H1 (cell line): ENCODE results near the gene TRIM73. TPM values are rescaled to one million over a fixed set of nuclear protein-coding genes. Genes with fewer than 3 reads are reported as not detected.
"Not testable (repeated sequence)": the region's sequence is repeated elsewhere in the genome, so short reads cannot be mapped to it uniquely, and the experiment has no call there.

Experiments
- CTCF ChIA-PET: fragments of 300-600 bp; sonication (Branson Sonifier 250); formaldehyde crosslinking; loops from one replicate; lab custom pipeline; 2021; ENCODE audit not compliant: partially characterized antibody; lab: Charles Lee
- POLR2A ChIA-PET: fragments of 300-600 bp; sonication (Branson Sonifier 250); formaldehyde crosslinking; loops from one replicate; lab custom pipeline; 2021; ENCODE audit warnings: inconsistent platforms; ENCODE audit not compliant: partially characterized antibody; lab: Charles Lee
- DNase-seq, 2 experiments: peaks; one replicate each; pipeline versions ENCODE4 v3.0.0 to v3.0.0-alpha.2; 2010 to 2022; ENCODE audit warnings: low spot score in 2 of 2, low read depth in 1 of 2, mixed read lengths in 1 of 2
- FAIRE-seq: peaks from 2 replicates; lab custom pipeline; 2011; peaks lifted over from hg19 to GRCh38; lab: Jason Lieb, UNC
- H2AFZ ChIP-seq: 2 replicates; pipeline ENCODE4 v1.8.1; 2012; ENCODE audit warnings: low read length, inconsistent platforms
- H2AK5ac ChIP-seq: 2 replicates; pipeline ENCODE4 v1.6.1; 2013; ENCODE audit warnings: low read depth, low read length
- H2BK120ac ChIP-seq: replicated peaks from 2 replicates; pipeline ENCODE3; 2013; ENCODE audit warnings: low read depth, low read length, inconsistent platforms
- H2BK12ac ChIP-seq: 2 replicates; pipeline ENCODE4 v1.6.1; 2013; ENCODE audit warnings: low read depth, low read length
- H2BK15ac ChIP-seq: 2 replicates; pipeline ENCODE4 v1.6.1; 2013; ENCODE audit warnings: low read length
- H2BK20ac ChIP-seq: 2 replicates; pipeline ENCODE4 v1.6.1; 2013; ENCODE audit warnings: low read length
- H2BK5ac ChIP-seq: 2 replicates; pipeline ENCODE4 v1.6.1; 2013; ENCODE audit warnings: low read depth, low read length
- H3K14ac ChIP-seq: 2 replicates; pipeline ENCODE4 v1.6.1; 2013; ENCODE audit warnings: inconsistent platforms; ENCODE audit not compliant: insufficient read length
- H3K18ac ChIP-seq: 2 replicates; pipeline ENCODE4 v1.6.1; 2013; ENCODE audit warnings: low read length; ENCODE audit errors: extremely low read depth
- H3K23ac ChIP-seq: 2 replicates; pipeline ENCODE4 v1.6.1; 2013; ENCODE audit warnings: inconsistent platforms; ENCODE audit not compliant: insufficient read length
- H3K23me2 ChIP-seq: 2 replicates; pipeline ENCODE4 v1.6.1; 2013; ENCODE audit warnings: low read depth, low read length
- H3K27ac ChIP-seq: 2 replicates; pipeline ENCODE4 v1.6.1; 2011; ENCODE audit warnings: low read depth, low read length, inconsistent platforms
- H3K27me3 ChIP-seq, 4 experiments: replicated peaks in 1 of 4; 1 replicate in 1 of 4; 2 replicates in 3 of 4; pipeline versions ENCODE4 v1.6.1 to v1.8.1; 2011 to 2013; ENCODE audit warnings: low read length in 3 of 4, mild to moderate bottlenecking in 3 of 4, inconsistent platforms in 2 of 4, mixed read lengths in 2 of 4, moderate library complexity in 1 of 4; ENCODE audit not compliant: control insufficient read depth in 3 of 4, insufficient read depth in 3 of 4; ENCODE audit errors: extremely low read depth in 1 of 4
- H3K36me3 ChIP-seq, 4 experiments: 2 replicates each; pipeline versions ENCODE4 v1.6.1 to v1.8.1; 2011 to 2013; ENCODE audit warnings: mild to moderate bottlenecking in 4 of 4, low read length in 3 of 4, moderate library complexity in 2 of 4, control low read depth in 1 of 4, inconsistent platforms in 1 of 4; ENCODE audit not compliant: insufficient read depth in 4 of 4, control insufficient read depth in 2 of 4
- H3K4ac ChIP-seq: replicated peaks from 2 replicates; pipeline ENCODE3; 2013; ENCODE audit warnings: low read length, low read depth, mixed read lengths, inconsistent platforms; ENCODE audit not compliant: insufficient read length
- H3K4me1 ChIP-seq, 4 experiments: replicated peaks in 1 of 4; 1 replicate in 1 of 4; 2 replicates in 3 of 4; pipeline versions ENCODE4 v1.6.1 to v1.8.1; 2011 to 2013; ENCODE audit warnings: low read length in 3 of 4, inconsistent platforms in 2 of 4, mixed read lengths in 1 of 4; ENCODE audit not compliant: insufficient read depth in 4 of 4, control insufficient read depth in 3 of 4
- H3K4me2 ChIP-seq, 2 experiments: 2 replicates each; pipeline versions ENCODE4 v1.6.1 to v1.8.1; 2011 to 2013; ENCODE audit warnings: low read depth in 2 of 2, low read length in 2 of 2, control low read depth in 1 of 2, inconsistent platforms in 1 of 2, mild to moderate bottlenecking in 1 of 2; ENCODE audit not compliant: insufficient read depth in 1 of 2
- H3K4me3 ChIP-seq, 4 experiments: fragments of 200-600, 300-600 bp in 1 of 4; sonication (generic), shearing (Covaris generic), sonication (Bioruptor Twin) in 1 of 4; 2 replicates each; pipeline versions ENCODE4 v1.5.1 to v1.8.1; 2011 to 2016; ENCODE audit warnings: low read length in 4 of 4, low read depth in 3 of 4, control low read depth in 2 of 4, inconsistent platforms in 2 of 4, mild to moderate bottlenecking in 2 of 4, mixed read lengths in 1 of 4, moderate library complexity in 1 of 4; ENCODE audit not compliant: insufficient read depth in 2 of 4; ENCODE audit errors: extremely low read depth in 1 of 4
- H3K56ac ChIP-seq: replicated peaks from 2 replicates; pipeline ENCODE3; 2013; ENCODE audit warnings: low read depth, mild to moderate bottlenecking, mixed read lengths, low read length, inconsistent platforms; ENCODE audit not compliant: insufficient read length
- H3K79me1 ChIP-seq: 2 replicates; pipeline ENCODE4 v1.6.1; 2013; ENCODE audit warnings: low read depth, low read length, control low read depth
- H3K79me2 ChIP-seq, 2 experiments: 2 replicates each; pipeline versions ENCODE4 v1.6.1 to v1.8.1; 2012 to 2013; ENCODE audit warnings: low read length in 2 of 2, mild to moderate bottlenecking in 2 of 2, inconsistent platforms in 1 of 2; ENCODE audit not compliant: insufficient read depth in 2 of 2, control insufficient read depth in 1 of 2
- H3K9ac ChIP-seq, 4 experiments: replicated peaks in 1 of 4; 1 replicate in 1 of 4; 2 replicates in 3 of 4; pipeline versions ENCODE4 v1.6.1 to v1.8.1; 2011 to 2013; ENCODE audit warnings: low read depth in 3 of 4, low read length in 3 of 4, control low read depth in 2 of 4, mild to moderate bottlenecking in 2 of 4, moderate library complexity in 2 of 4, inconsistent platforms in 1 of 4; ENCODE audit errors: extremely low read depth in 1 of 4
- H3K9me3 ChIP-seq, 2 experiments: 2 replicates each; pipeline versions ENCODE4 v1.6.1 to v1.8.1; 2012 to 2013; ENCODE audit warnings: mild to moderate bottlenecking in 2 of 2, moderate library complexity in 2 of 2, control low read depth in 1 of 2, inconsistent platforms in 1 of 2, low read depth in 1 of 2, low read length in 1 of 2, mixed read lengths in 1 of 2; ENCODE audit not compliant: insufficient read depth in 2 of 2
- H4K20me1 ChIP-seq, 2 experiments: replicated peaks in 1 of 2; 2 replicates each; pipeline versions ENCODE3 to v1.8.1; 2011 to 2013; ENCODE audit warnings: inconsistent platforms in 2 of 2, low read length in 2 of 2, mild to moderate bottlenecking in 1 of 2; ENCODE audit not compliant: insufficient read depth in 2 of 2, control insufficient read depth in 1 of 2
- H4K5ac ChIP-seq: 2 replicates; pipeline ENCODE4 v1.6.1; 2013; ENCODE audit warnings: low read length, low read depth, mixed read lengths, inconsistent platforms; ENCODE audit not compliant: insufficient read length
- H4K8ac ChIP-seq: 2 replicates; pipeline ENCODE4 v1.8.0; 2013; ENCODE audit warnings: mild to moderate bottlenecking, moderate library complexity, low read length, inconsistent platforms; ENCODE audit not compliant: insufficient read depth; ENCODE audit errors: extremely low read depth
- H4K91ac ChIP-seq: replicated peaks from 2 replicates; pipeline ENCODE3; 2013; ENCODE audit warnings: low read length, mixed read lengths, inconsistent platforms; ENCODE audit not compliant: insufficient read length
- WGBS, 2 experiments: shearing (Covaris generic) in 1 of 2; methylation state at CpG; one replicate each; pipeline versions ENCODE4 v1.1.6 to v1.1.7; 2013 to 2015; ENCODE audit warnings: low lambda C conversion rate in 2 of 2, mixed read lengths in 2 of 2, inconsistent platforms in 1 of 2, low coverage in 1 of 2, missing lambda C conversion rate in 1 of 2; ENCODE audit not compliant: insufficient replicate concordance in 2 of 2, insufficient coverage in 1 of 2, insufficient read length in 1 of 2; ENCODE audit errors: extremely low coverage in 1 of 2, missing lambda C conversion rate in 1 of 2; 5-methylcytosine and 5-hydroxymethylcytosine counted together
- polyA plus RNA-seq, 7 experiments: library from polyadenylated mRNA; depleted of rRNA in 3 of 7; stranded (reverse) in 5 of 7; unstranded in 2 of 7; fragments of >200 nt in 5 of 7; fragments of 200-250 nt in 2 of 7; gene quantifications; 1 replicate in 5 of 7; 2 replicates in 1 of 7; 4 replicates in 1 of 7; pipeline versions ENCODE4 v1.2.1 to v1.2.3, GENCODE V29; 2011 to 2013; ENCODE audit warnings: missing spikeins in 2 of 7, mixed read lengths in 2 of 7
- total RNA-seq: library from RNA; stranded (reverse); fragmentation: NEBNext Ultra II Directional; extraction: Animal tissue kit (Norgen Biotek cat#: 25700); gene quantifications from 2 replicates; pipeline ENCODE4 v1.2.1, GENCODE V29; 2021

Gene TRIM73
- total and polyA plus RNA-seq, 2 of the 8 experiments (the other 6 are each of a cell fraction or from before 2014, with no cell fraction given), result 0.73 to 1.0 TPM

- H3K4me1 ChIP-seq, H3K56ac ChIP-seq, H3K79me2 ChIP-seq, H2BK12ac ChIP-seq, H3K79me1 ChIP-seq, H3K4ac ChIP-seq, H4K8ac ChIP-seq, H2BK120ac ChIP-seq, H2AFZ ChIP-seq, FAIRE-seq, H3K18ac ChIP-seq, H3K27me3 ChIP-seq, H3K23me2 ChIP-seq, H2BK20ac ChIP-seq, H2AK5ac ChIP-seq, H3K4me3 ChIP-seq, DNase-seq, H3K14ac ChIP-seq, H4K20me1 ChIP-seq, H3K4me2 ChIP-seq, H2BK15ac ChIP-seq, H3K9ac ChIP-seq, H2BK5ac ChIP-seq, CTCF ChIA-PET, H4K5ac ChIP-seq, H4K91ac ChIP-seq, H3K27ac ChIP-seq, H3K23ac ChIP-seq, H3K9me3 ChIP-seq: not testable (repeated sequence)
- H3K36me3 ChIP-seq, result peaks cover 0 to 32% (median 6%) of the 10 kb centered on the region in 4 experiments; a peak in 6 of 8 replicates
- WGBS, 2 experiments, result 99% methylated on average over 7 of the region's 9 CpGs; no CpG with 5 or more reads in 1 of the 2 experiments
- POLR2A ChIA-PET, result interaction anchor here (0.5 kb wide), 1 partner anchor 344 kb away, joined by 3 read pairs; no protein-coding TSS in a partner anchor
Measured at GRCh38 chr7:75416787-75417186, 21.4 kb downstream of the TRIM73 start.

- H4K20me1 ChIP-seq, H3K18ac ChIP-seq, H3K14ac ChIP-seq, H3K4ac ChIP-seq, H3K27me3 ChIP-seq, H3K23ac ChIP-seq, H4K8ac ChIP-seq, H3K4me1 ChIP-seq, DNase-seq, H4K5ac ChIP-seq, POLR2A ChIA-PET, H3K27ac ChIP-seq, H3K79me1 ChIP-seq, H3K9ac ChIP-seq, H3K79me2 ChIP-seq, H2BK20ac ChIP-seq, H3K23me2 ChIP-seq, H3K9me3 ChIP-seq, H2BK15ac ChIP-seq, H2BK120ac ChIP-seq, H2BK12ac ChIP-seq, H2BK5ac ChIP-seq, FAIRE-seq, H2AK5ac ChIP-seq, H3K4me2 ChIP-seq, H3K56ac ChIP-seq, H2AFZ ChIP-seq, H3K4me3 ChIP-seq, H4K91ac ChIP-seq: not testable (repeated sequence)
- H3K36me3 ChIP-seq, result peaks cover 0 to 35% (median 7%) of the 10 kb centered on the region in 4 experiments; a peak in 6 of 8 replicates
- CTCF ChIA-PET, result interaction anchor here (1.5 kb wide), 1 partner anchor 16 kb away, joined by 3 read pairs; no protein-coding TSS in a partner anchor
- WGBS, 2 experiments, result 90% methylated on average over 14 of the region's 20 CpGs; no CpG with 5 or more reads in 1 of the 2 experiments
Measured at GRCh38 chr7:75418292-75418858, 22.9 kb downstream of the TRIM73 start.
